Lower lobe of right lung (tissue), 2 donors: ENCODE data around the gene PTPRG. TPM values are rescaled to one million over a fixed set of nuclear protein-coding genes. Genes with fewer than 3 reads are reported as not detected.

Experiments used
- ATAC-seq, 2 donors: fragments of 200-7000 bp; cut with Tn5 transposase; one replicate each; pipeline ENCODE4 v1.9.1; 2020 to 2022; ENCODE audit warnings: mild to moderate bottlenecking in 2 of 2, moderate library complexity in 2 of 2
- DNase-seq: peaks from one replicate; pipeline ENCODE4 v3.0.0-alpha.2; 2020
- H3K27ac ChIP-seq: fragments of 200-600 bp; one replicate; pipeline ENCODE4 v1.8.0; 2022
- H3K27me3 ChIP-seq: fragments of 200-600 bp; one replicate; pipeline ENCODE4 v1.8.0; 2022; ENCODE audit warnings: low read depth
- H3K36me3 ChIP-seq: fragments of 200-600 bp; one replicate; pipeline ENCODE4 v1.8.0; 2022; ENCODE audit warnings: mild to moderate bottlenecking
- H3K4me1 ChIP-seq: fragments of 200-600 bp; one replicate; pipeline ENCODE4 v1.8.0; 2022
- H3K4me3 ChIP-seq: fragments of 200-600 bp; one replicate; pipeline ENCODE4 v1.8.0; 2022; ENCODE audit warnings: mild to moderate bottlenecking
- H3K9me3 ChIP-seq: fragments of 200-600 bp; one replicate; pipeline ENCODE4 v1.8.0; 2022
- CTCF ChIP-seq: fragments of 200-600 bp; IDR thresholded peaks from one replicate; pipeline ENCODE4 v1.8.0; 2022; ENCODE audit warnings: antibody characterized with exemption, mild to moderate bottlenecking
- intact Hi-C: fragments of 100-400 bp; cut with DNase I; formaldehyde crosslinking; loops from one replicate; pipeline ENCODE4 v1.11.0; 2022
- total RNA-seq: library from RNA; stranded (reverse); fragmentation: NEBNext Ultra II Directional; extraction: Animal tissue kit (Norgen Biotek cat#: 25700); gene quantifications from one replicate; pipeline ENCODE4 v1.2.1, GENCODE V29; 2021
- donor health status: DM: no; HTN: yes; CAD: no; lungs with severe emphysema.

PTPRG gene
- total RNA-seq, 1 donor from 2014 or later: 67.6 TPM

DNA sequence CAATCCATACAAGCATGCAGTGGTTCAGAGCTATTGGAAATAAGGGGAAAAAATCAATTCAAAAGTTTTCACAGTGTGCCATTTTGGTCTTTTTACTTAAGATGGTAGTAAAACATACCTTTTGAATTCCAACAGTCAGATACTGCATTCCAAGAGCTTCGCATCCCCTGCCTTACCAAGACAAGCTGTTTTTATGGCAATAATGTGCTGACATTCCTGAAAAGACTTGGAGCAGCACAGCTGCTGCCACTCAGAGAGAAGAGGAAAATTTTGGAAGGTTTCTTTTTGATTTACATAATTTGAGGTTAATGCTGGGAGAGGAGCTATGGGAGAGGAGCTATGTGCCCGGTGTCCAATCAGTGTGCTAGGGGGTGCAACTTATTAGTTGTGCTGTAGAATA is 663.7 kb downstream of the PTPRG start:
- no peak for TF ChIP-seq CTCF
- H3K27ac ChIP-seq: no peak overlapping the region
- H3K4me1 ChIP-seq: no peaks in the 10 kb centered on the region
- H3K27me3 ChIP-seq: no peaks in the 10 kb centered on the region
- no peak for DNase-seq
- no peaks in the 10 kb centered on the region for H3K9me3 ChIP-seq
- no peak overlapping the region for H3K4me3 ChIP-seq
- ATAC-seq: no peak
- peaks cover 22% of the 10 kb centered on the region for H3K36me3 ChIP-seq
- intact Hi-C loops: no loop called here

DNA sequence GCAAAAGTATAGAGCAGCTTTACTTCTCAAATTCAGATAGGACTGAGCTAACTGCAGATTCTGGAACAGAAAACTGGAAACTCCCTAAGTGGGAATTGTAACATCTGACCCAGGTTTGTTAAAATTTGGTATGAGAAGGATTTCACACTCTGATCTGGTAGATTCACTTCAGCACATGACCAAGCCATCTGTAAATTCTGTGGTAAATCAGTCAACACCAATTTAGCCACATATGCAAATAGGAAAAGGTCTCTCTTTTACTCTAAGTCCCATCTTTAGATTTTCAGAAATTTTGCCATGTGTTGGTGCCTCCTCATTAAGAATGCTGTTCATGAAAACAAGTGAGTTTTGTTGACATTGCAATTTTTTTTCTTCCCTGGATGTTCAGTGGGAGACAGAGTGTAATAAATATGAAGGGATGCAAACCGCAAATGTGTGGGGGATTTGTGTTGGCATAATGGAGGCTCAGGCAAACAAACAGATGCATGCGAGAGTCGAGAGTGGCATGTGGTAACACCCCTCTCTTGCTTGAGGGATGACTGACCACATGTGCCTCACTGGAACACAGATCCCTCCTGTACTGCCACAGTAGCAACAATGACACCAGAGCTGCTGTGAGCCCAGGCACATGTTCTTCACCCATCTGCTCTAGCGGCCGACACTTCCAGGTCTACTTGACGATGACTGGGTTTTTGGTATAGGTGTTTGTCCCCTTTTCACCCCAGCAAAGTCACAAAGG is 665.4 kb downstream of the PTPRG start:
- Histone ChIP-seq H3K4me1 (no peaks in the 10 kb centered on the region), H3K27me3 (no peaks in the 10 kb centered on the region), H3K9me3 (no peaks in the 10 kb centered on the region), H3K4me3 (no peak overlapping the region), H3K36me3 (peaks cover 20% of the 10 kb centered on the region), H3K27ac (no peak overlapping the region)
- intact Hi-C loops: no loop called here
- TF ChIP-seq CTCF: no peak
- DNase-seq: no peak
- no peak for ATAC-seq

- Histone ChIP-seq H3K9me3 (no peaks in the 10 kb centered on the region), H3K27ac (no peak overlapping the region), H3K4me1 (no peaks in the 10 kb centered on the region), H3K27me3 (no peaks in the 10 kb centered on the region), H3K36me3 (peaks cover 6% of the 10 kb centered on the region), H3K4me3 (no peak overlapping the region)
- intact Hi-C loops: no loop called here
- DNase-seq (no peak), ATAC-seq (no peak)
- no peak for TF ChIP-seq CTCF
Observed at GRCh38 chr3:62228467-62228866, 667.1 kb downstream of the PTPRG start.

DNA sequence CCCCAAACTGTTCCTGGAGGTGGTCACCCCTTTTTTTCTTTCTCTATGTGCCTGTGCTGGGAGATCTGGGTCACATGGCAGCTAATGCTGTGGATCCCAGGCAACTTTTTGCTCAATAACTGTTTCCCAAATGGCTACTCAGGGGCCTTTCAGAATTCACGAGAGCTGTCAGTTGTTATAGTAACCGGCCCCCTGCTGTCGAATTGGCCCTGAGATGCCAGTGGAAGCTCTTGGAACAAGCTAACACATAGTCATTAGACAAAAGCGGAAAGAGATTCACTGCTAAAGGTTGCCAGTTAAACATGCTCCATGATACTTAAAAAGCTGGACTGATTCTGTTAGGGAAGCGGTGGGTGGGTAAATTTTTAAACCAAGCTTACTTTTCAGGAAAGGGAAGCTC is 667.8 kb downstream of the PTPRG start:
- TF ChIP-seq CTCF: no peak
- ATAC-seq (no peak), DNase-seq (no peak)
- H3K4me1 ChIP-seq: no peaks in the 10 kb centered on the region
- no peaks in the 10 kb centered on the region for H3K27me3 ChIP-seq
- intact Hi-C loops: no loop called here
- H3K27ac ChIP-seq: no peak overlapping the region
- peaks cover 6% of the 10 kb centered on the region for H3K36me3 ChIP-seq
- H3K9me3 ChIP-seq: no peaks in the 10 kb centered on the region
- H3K4me3 ChIP-seq: no peak overlapping the region

DNA sequence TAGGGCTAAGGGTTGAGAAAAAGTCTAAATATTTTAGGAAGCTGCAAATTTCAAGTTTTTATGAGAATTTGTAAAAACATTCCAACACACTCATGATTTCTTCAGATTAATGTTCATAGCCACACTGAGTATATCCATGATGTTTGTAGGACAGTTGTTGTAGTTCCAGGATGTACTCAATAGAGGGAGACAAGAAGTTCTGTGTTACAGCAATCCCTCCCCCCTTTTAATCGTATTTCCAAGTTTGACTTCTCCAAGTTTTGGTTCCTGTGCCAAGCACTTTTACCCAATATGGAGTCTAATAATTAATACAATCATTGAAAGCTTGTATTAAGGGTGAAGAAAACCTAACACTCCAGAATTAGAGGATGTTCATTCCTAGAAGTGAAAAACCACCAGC is 668.5 kb downstream of the PTPRG start:
- Histone ChIP-seq H3K4me1 (no peaks in the 10 kb centered on the region), H3K9me3 (no peaks in the 10 kb centered on the region), H3K4me3 (no peak overlapping the region), H3K36me3 (peaks cover 6% of the 10 kb centered on the region), H3K27me3 (no peaks in the 10 kb centered on the region), H3K27ac (no peak overlapping the region)
- ATAC-seq: peak in 1 of 2 donors; percentile 62
- no peak for TF ChIP-seq CTCF
- DNase-seq: no peak
- intact Hi-C loops: no loop called here
